Limb (tissue), 2 donors: ENCODE results near the gene LDB2.

Experiments used
- DNase-seq, 2 donors: peaks; one replicate each; pipeline ENCODE4 v3.0.0-alpha.2; 2016; ENCODE audit errors: extremely low spot score in 2 of 2

LDB2 gene

GRCh38 chr4:16687845-16688244, 210.6 kb downstream of the LDB2 start:
- no peak for DNase-seq

- DNase-seq, result no peak
Measured at GRCh38 chr4:16687011-16687410, 211.4 kb downstream of the LDB2 start.

GRCh38 chr4:16686195-16686594, 212.2 kb downstream of the LDB2 start:
- no peak for DNase-seq

- no peak for DNase-seq
Measured at GRCh38 chr4:16685536-16685935, 212.9 kb downstream of the LDB2 start.

- DNase-seq, result no peak
Measured at GRCh38 chr4:16684935-16685334, 213.5 kb downstream of the LDB2 start.

- peak in 1 of 2 donors; percentile 46 for DNase-seq
Measured at GRCh38 chr4:16684097-16684496, 214.3 kb downstream of the LDB2 start.

GRCh38 chr4:16682975-16683374, 215.5 kb downstream of the LDB2 start:
- no peak for DNase-seq

- DNase-seq, result peak in 1 of 2 donors; percentile 49
Measured at GRCh38 chr4:16677001-16677944, 221.2 kb downstream of the LDB2 start.

- peak in 1 of 2 donors; percentile 60 for DNase-seq
Measured at GRCh38 chr4:16676230-16676770, 222.1 kb downstream of the LDB2 start.

GRCh38 chr4:16674082-16674481, 224.4 kb downstream of the LDB2 start:
- no peak for DNase-seq

- no peak for DNase-seq
Measured at GRCh38 chr4:16672421-16672820, 226.0 kb downstream of the LDB2 start.

GRCh38 chr4:16671741-16672140, 226.7 kb downstream of the LDB2 start:
- no peak for DNase-seq

GRCh38 chr4:16670727-16671126, 227.7 kb downstream of the LDB2 start:
- DNase-seq, result no peak

- no peak for DNase-seq
Measured at GRCh38 chr4:16669036-16669435, 229.4 kb downstream of the LDB2 start.

- DNase-seq, result no peak
Measured at GRCh38 chr4:16668488-16668887, 230.0 kb downstream of the LDB2 start.

GRCh38 chr4:16667464-16667863, 231.0 kb downstream of the LDB2 start:
- no peak for DNase-seq

GRCh38 chr4:16665942-16666551, 232.4 kb downstream of the LDB2 start:
- no peak for DNase-seq

- DNase-seq, result no peak
Measured at GRCh38 chr4:16663732-16664131, 234.7 kb downstream of the LDB2 start.

- no peak for DNase-seq
Measured at GRCh38 chr4:16663307-16663706, 235.1 kb downstream of the LDB2 start.

GRCh38 chr4:16661813-16662212, 236.6 kb downstream of the LDB2 start:
- DNase-seq, result no peak

GRCh38 chr4:16660656-16661055, 237.8 kb downstream of the LDB2 start:
- no peak for DNase-seq

GRCh38 chr4:16659694-16660093, 238.8 kb downstream of the LDB2 start:
- no peak for DNase-seq
